Fibroblast of skin of scalp (primary cell): Measurements from ENCODE around the gene C4A. TPM values are rescaled to one million over a fixed set of nuclear protein-coding genes. Genes with fewer than 3 reads are reported as not detected.
"Not testable (repeated sequence)": the region's sequence is repeated elsewhere in the genome, so short reads cannot be mapped to it uniquely, and the experiment has no call there.

Source experiments
- DNase-seq: peaks from one replicate; pipeline ENCODE4 v3.0.0-alpha.2; 2013
- polyA plus RNA-seq, 2 experiments: library from polyadenylated mRNA; unstranded; fragments of 120-200 nt; gene quantifications; one replicate each; pipeline ENCODE4 v1.2.1, GENCODE V29; 2013; ENCODE audit not compliant: insufficient read length in 2 of 2

C4A gene
- 3.1 TPM for polyA plus RNA-seq (2013, experiment 1 of 2; ENCODE audit: insufficient read length)
- polyA plus RNA-seq (2013, experiment 2 of 2; ENCODE audit: insufficient read length), result 3.1 TPM

- DNase-seq, result not testable (repeated sequence)
Measured at GRCh38 chr6:31981744-31982143, at the start of gene C4A. Gene C4A (plus strand): TSS chr6:31982057. CDS start chr6:31982108, 51 bp downstream.

DNA sequence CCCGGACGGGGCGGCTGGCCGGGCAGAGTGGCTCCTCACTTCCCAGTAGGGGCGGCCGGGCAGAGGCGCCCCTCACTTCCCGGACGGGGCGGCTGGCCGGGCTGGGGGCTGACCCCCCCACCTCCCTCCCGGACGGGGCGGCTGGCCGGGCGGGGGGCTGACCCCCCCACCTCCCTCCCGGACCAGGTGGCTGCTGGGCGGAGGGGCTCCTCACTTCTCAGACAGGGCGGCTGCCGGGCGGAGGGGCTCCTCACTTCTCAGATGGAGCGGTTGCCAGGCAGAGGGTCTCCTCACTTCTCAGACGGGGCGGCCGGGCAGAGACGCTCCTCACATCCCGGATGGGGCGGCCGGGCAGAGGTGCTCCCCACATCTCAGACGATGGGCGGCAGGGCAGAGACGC lies 49.7 kb upstream of the C4A start:
- DNase-seq, result not testable (repeated sequence)

DNA sequence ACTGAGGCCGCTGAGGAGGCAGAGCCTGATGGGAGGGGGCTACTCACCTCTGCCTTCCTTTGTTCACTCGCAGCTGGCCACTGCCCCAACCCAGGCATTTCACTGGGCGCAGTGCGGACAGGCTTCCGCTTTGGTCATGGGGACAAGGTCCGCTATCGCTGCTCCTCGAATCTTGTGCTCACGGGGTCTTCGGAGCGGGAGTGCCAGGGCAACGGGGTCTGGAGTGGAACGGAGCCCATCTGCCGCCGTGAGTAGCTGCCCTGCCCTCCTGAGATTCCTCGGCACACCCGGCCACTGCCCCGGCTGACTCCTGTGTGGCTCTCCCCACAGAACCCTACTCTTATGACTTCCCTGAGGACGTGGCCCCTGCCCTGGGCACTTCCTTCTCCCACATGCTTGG lies 48.3 kb upstream of the C4A start:
- DNase-seq, result no peak

GRCh38 chr6:31935021-31935420 lies 46.8 kb upstream of the C4A start:
- DNase-seq, result no peak

DNA sequence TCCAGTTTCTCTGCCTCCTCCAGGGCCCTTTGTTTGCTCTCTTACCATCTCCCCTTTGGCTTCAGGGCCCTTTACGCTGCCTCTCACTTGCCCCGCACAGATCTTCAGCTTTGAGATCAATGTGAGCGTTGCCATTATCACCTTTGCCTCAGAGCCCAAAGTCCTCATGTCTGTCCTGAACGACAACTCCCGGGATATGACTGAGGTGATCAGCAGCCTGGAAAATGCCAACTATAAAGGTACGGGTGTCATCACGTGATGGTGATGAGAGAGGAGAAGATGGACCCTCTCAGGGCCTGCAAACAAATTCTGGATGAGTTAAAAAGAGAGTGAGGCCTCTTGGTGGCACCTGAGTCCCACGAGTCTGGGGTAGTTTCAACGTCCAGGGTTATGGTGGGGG lies 46.0 kb upstream of the C4A start:
- DNase-seq, result no peak

DNA sequence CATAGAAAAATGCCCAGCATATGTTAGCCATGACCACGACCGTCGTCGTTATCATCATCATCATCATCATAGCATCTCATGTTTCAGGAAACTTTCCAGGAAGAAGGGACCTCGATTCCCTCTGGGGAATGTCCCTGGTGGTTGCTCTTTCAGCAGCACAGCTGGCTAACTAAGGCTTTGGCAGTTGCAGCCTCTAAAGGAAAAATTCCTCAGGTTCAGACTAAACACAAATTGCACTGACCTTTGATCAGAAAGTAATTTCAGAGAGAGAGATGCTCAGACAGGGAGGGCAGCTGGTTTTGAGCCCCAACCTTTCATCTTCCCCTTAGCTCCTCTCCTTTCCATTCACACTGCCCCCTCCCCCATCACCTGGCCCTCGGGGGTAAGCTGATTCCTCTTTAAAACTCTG lies 41.6 kb upstream of the C4A start:
- DNase-seq, result peak; percentile 51

DNA sequence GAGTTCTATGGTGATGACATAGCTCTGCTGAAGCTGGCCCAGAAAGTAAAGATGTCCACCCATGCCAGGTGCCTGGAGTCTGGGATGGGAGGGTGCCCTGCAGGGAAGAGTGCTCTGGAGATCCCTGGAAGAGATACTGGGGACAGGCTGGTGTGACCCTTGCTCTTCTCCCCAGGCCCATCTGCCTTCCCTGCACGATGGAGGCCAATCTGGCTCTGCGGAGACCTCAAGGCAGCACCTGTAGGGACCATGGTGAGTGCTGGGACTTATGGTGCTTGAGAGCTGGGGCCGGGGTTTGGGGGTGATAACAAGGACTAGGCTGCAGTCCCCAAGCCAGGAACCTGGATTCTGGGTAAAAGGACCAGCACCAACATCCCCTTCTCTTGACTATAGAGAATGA lies 38.1 kb upstream of the C4A start:
- DNase-seq, result no peak

DNA sequence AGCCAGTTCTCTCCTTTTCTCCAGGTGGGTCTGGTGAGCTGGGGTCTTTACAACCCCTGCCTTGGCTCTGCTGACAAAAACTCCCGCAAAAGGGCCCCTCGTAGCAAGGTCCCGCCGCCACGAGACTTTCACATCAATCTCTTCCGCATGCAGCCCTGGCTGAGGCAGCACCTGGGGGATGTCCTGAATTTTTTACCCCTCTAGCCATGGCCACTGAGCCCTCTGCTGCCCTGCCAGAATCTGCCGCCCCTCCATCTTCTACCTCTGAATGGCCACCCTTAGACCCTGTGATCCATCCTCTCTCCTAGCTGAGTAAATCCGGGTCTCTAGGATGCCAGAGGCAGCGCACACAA lies 36.7 kb upstream of the C4A start:
- no peak for DNase-seq

GRCh38 chr6:31945507-31946369 lies 36.1 kb upstream of the C4A start, which contains the start of gene CFB:
Gene CFB (plus strand): TSS chr6:31946095. CDS start chr6:31946222, 127 bp downstream.
- peak; percentile 85 for DNase-seq

DNA sequence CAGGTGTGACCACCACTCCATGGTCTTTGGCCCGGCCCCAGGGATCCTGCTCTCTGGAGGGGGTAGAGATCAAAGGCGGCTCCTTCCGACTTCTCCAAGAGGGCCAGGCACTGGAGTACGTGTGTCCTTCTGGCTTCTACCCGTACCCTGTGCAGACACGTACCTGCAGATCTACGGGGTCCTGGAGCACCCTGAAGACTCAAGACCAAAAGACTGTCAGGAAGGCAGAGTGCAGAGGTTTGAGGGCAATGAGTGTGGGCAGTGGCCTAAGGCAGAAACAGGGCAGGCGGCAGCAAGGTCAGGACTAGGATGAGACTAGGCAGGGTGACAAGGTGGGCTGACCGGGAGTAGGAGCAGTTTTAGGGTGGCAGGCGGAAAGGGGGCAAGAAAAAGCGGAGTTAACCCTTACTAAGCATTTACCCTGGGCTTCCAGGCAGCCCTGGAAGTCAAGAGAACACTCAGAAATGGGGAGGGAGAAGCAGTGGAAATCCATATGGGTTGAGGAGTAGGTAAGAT lies 35.4 kb upstream of the C4A start:
- no peak for DNase-seq

DNA sequence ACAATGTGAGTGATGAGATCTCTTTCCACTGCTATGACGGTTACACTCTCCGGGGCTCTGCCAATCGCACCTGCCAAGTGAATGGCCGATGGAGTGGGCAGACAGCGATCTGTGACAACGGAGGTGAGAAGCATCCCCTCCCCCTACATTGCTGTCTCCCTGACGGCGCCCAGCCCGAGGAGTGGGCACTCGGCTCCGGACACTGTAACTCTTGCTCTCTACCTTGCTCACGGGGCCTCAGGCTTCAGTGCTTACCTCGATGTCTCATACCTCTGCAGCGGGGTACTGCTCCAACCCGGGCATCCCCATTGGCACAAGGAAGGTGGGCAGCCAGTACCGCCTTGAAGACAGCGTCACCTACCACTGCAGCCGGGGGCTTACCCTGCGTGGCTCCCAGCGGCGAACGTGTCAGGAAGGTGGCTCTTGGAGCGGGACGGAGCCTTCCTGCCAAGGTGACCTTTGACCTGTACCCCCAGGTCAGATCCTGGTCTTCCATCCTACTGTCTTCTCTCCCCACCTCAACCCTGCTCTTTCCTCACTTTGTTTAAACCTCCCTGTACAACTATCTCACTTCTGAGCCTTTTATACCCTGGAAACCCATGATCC lies 34.7 kb upstream of the C4A start:
- no peak for DNase-seq

- DNase-seq, result no peak
Measured at GRCh38 chr6:31947864-31948263, 34.0 kb upstream of the C4A start.

DNA sequence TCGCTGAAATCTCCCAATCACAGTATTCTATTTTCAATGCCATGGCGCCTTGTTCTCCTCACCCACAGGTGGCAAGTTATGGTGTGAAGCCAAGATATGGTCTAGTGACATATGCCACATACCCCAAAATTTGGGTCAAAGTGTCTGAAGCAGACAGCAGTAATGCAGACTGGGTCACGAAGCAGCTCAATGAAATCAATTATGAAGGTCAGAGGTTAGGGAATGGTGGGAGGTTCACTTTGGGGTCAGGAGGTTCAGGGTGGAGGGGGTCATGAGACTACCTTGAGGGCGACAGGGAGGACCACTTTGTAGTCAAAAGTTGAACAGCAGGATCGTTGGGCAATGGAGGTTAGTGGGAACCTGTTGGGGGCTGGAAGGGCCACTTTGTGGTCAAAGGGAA lies 33.6 kb upstream of the C4A start:
- no peak for DNase-seq

- no peak for DNase-seq
Measured at GRCh38 chr6:31948753-31949413, 33.0 kb upstream of the C4A start.

DNA sequence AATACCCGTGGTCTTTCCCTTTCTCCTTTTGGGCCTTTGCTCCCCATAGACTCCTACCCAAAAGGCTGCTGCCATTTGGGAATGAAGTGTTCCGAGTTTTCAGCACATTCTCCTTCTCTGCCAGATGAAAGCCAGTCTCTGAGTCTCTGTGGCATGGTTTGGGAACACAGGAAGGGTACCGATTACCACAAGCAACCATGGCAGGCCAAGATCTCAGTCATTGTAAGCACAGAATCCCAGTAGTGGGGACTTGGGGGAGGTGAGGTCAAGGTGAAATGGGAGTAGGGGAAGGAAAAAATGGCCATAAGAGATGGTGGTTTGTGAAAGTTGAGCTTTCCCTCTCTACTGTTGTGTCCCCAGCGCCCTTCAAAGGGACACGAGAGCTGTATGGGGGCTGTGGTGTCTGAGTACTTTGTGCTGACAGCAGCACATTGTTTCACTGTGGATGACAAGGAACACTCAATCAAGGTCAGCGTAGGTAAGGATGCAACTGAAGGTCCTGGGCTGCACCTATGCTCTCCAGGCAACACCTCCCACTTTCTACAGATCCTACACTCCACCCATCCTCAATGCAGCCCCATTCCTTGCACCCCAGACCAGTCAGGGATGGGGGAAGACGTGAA lies 31.8 kb upstream of the C4A start:
- no peak for DNase-seq

DNA sequence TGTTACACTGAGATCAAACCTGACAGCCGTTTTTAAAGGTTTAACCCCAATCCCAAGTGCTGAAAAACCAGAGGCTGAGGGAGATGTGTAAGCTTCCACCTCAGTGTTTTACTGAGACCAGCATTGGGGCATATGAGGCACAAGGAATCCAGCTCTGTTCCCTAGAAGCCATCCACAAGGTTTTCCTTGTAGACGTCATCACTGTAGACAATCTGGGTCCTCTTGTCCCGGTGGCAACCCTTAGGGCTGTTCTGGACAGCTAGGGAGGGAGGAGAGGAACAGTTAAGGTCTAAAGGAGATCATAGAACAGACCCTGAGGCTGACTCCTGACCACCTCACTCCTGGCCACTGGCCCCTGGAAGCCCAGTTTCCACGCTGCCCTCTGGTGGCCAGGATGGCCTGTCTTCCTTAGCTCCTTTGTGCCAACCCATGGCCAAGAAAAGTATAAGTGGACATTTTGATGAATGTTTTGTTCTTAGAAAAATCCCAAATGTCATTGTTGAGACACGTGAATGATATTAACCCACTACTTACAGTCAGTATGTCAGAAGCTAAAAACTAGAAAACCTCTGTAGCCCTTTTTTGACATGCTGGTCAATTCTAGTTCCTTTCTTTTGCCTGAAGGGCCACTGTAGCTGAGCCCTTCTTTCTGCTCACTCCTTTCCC lies 29.6 kb upstream of the C4A start:
- DNase-seq, result peak; percentile 65

GRCh38 chr6:31952890-31953289 lies 29.0 kb upstream of the C4A start:
- no peak for DNase-seq

DNA sequence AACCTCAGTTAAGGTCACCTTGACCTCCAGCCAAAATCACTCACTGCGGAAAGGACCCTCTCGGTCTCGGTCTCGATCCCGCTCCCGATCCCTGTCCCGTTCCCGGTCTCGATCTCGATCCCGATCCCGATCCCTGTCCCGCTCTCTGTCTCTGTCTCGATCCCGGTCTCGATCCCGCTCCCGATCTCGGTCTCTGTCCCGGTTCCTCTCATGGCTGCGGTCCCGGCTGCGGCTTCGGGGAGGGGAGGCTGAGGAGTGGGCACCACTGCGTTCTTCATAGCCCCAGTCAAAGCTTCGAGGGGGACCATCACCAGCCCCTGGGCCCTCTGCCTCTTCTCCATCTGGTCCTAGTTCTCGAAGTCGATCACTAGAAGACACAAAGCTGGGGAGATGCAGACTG lies 27.3 kb upstream of the C4A start:
- DNase-seq, result no peak

DNA sequence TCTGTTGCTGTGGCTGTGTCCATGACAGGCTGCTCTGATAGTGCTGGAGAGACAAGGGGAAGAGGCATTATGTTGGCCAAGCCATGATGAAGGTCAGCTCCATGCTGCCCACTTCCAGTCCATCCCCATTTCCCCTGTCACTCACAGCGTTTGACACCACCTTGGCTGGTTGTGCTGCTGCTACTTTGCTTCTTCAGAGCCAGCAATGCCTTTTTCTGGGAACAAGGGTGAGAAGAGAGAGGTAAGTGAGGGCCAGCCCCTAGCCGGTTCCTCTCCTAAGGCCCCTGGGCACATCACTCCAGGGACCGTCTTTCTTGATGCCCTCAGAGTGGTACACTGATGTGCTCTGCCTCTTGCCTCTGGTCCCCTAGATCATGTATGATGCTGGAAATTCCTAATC lies 25.1 kb upstream of the C4A start:
- no peak for DNase-seq

DNA sequence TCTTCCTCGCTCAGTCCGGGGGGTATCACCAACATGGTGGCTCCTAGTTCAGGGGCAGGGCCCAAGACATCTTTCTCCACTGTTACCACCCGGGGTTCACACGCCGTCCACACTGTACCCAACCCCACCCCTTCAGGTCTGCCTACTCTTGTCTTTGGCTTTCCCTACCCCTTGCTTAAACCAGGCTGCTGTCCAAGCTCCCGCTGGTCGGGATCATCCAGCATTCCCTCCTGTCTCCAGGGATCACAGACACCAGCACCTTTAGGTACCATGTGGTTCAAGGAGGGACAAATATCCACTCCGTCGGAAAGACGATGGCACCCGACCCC lies 23.5 kb upstream of the C4A start:
- no peak for DNase-seq

DNA sequence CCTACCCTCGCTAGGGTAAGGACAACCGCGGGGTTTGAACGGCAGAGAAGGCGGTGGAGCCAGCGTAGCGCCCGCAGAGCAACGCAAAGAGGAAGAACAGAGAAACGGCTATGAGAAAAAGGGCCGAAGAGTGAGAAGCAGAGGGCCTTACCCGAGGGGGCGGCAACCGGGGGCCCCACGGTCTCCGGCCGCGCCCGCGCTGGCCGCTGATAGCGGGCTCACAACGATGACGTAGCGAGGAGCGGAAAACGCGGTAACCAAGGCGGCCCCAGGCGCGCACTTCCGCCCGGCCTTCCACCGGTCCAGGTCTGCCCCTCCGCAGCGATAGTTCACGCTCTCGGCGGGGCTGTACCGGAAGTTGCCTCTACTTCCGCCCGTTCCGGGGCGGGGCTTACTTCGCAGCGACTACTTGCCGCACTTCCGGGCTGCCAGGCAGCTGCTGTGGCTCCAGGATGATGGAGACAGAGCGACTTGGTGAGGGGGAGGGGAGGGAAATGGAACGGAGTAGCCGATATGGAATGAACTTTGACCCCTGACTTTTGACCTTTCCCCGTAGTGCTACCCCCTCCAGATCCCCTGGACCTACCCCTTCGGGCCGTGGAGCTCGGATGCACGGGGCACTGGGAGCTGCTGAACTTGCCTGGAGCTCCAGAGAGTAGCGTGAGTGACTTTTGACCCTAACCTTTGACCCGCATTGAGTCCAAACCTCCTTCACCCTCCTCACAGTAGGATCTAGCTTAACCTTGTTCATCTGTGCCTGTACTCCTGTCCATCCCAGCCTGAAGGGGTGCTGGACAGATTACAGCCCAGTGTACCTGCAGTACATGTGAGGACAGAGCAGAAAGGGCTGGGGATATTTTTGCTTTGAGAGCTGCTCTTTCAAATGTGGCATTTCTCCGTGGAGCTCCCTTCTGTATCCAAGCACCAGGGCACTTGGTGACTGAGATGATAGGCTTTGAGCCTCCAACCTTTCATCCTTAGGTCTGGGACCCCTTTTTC lies 22.8 kb upstream of the C4A start, which contains the start of the genes NELFE and SKIC2:
Gene NELFE (minus strand): TSS at position 231 of the 999 bp plus-strand sequence. CDS start 525 bp downstream, outside the sequence.
Gene SKIC2 (plus strand): TSS at position 435 of the 999 bp plus-strand sequence. CDS start 18 bp downstream, at position 453.
- peak; percentile 99 for DNase-seq
